D721Med (cell line): ENCODE data around the gene NSUN2.

Source experiments
- DNase-seq: peaks from one replicate; pipeline ENCODE4 v3.0.0; 2011; ENCODE audit warnings: low spot score; ENCODE audit not compliant: insufficient read length
- FAIRE-seq: peaks from 2 replicates; lab custom pipeline; 2011; peaks lifted over from hg19 to GRCh38; lab: Jason Lieb, UNC
- CTCF ChIP-seq: IDR thresholded peaks from 2 replicates; pipeline ENCODE4 v1.5.1; 2012; ENCODE audit warnings: mild to moderate bottlenecking, control low read depth; ENCODE audit not compliant: insufficient read depth; ENCODE audit errors: missing control alignments

Gene NSUN2

GRCh38 chr5:6632888-6633468 lies at the start of gene NSUN2, which contains the start of gene SRD5A1:
Gene NSUN2 (minus strand): TSS chr5:6633044. CDS start chr5:6632979, 65 bp downstream.
Gene SRD5A1 (plus strand): TSS chr5:6633440. CDS start chr5:6633577, 137 bp downstream.
- FAIRE-seq (no peak), DNase-seq (peak; percentile 96)
- no peak for TF ChIP-seq CTCF

- no peak for TF ChIP-seq CTCF
- FAIRE-seq (no peak), DNase-seq (no peak)
Measured at GRCh38 chr5:6682239-6682638, 49.4 kb upstream of the NSUN2 start.

- TF ChIP-seq CTCF, result no peak
- no peak for FAIRE-seq
- no peak for DNase-seq
Measured at GRCh38 chr5:6681682-6682081, 48.8 kb upstream of the NSUN2 start.

- DNase-seq (no peak), FAIRE-seq (no peak)
- TF ChIP-seq CTCF, result no peak
Measured at GRCh38 chr5:6680922-6681321, 48.1 kb upstream of the NSUN2 start.

GRCh38 chr5:6678385-6678784 lies 45.5 kb upstream of the NSUN2 start:
- TF ChIP-seq CTCF, result no peak
- FAIRE-seq (no peak), DNase-seq (no peak)

GRCh38 chr5:6676702-6677101 lies 43.9 kb upstream of the NSUN2 start:
- DNase-seq (no peak), FAIRE-seq (no peak)
- TF ChIP-seq CTCF, result no peak

- TF ChIP-seq CTCF, result no peak
- FAIRE-seq (no peak), DNase-seq (no peak)
Measured at GRCh38 chr5:6675784-6676491, 43.1 kb upstream of the NSUN2 start.
